GM19467 (cell line): ENCODE measurements around the gene RNF112.
"Not testable (repeated sequence)": the region's sequence is repeated elsewhere in the genome, so short reads cannot be mapped to it uniquely, and the experiment has no call there.

ENCODE experiments used
- ATAC-seq: cut with Tn5 transposase; IDR thresholded peaks from one replicate; pipeline ENCODE4 v1.9.1; 2021; ENCODE audit warnings: mild to moderate bottlenecking, moderate library complexity; ENCODE audit not compliant: unreplicated experiment

The RNF112 gene

GRCh38 chr17:19443148-19443547 lies 32.1 kb downstream of the RNF112 start:
- ATAC-seq, result no peak

GRCh38 chr17:19445105-19445504 lies 34.1 kb downstream of the RNF112 start:
- ATAC-seq, result no peak

GRCh38 chr17:19446577-19446976 lies 35.5 kb downstream of the RNF112 start:
- ATAC-seq, result not testable (repeated sequence)

GRCh38 chr17:19447085-19447583 lies 36.1 kb downstream of the RNF112 start:
- no peak for ATAC-seq

- ATAC-seq, result no peak
Observed at GRCh38 chr17:19448341-19449268, 37.6 kb downstream of the RNF112 start.

- ATAC-seq, result no peak
Observed at GRCh38 chr17:19449656-19450055, 38.6 kb downstream of the RNF112 start.

GRCh38 chr17:19453296-19453695 lies 42.3 kb downstream of the RNF112 start:
- no peak for ATAC-seq

- no peak for ATAC-seq
Observed at GRCh38 chr17:19454074-19454473, 43.0 kb downstream of the RNF112 start.

- no peak for ATAC-seq
Observed at GRCh38 chr17:19456016-19456927, 45.2 kb downstream of the RNF112 start.

GRCh38 chr17:19457046-19457445 lies 46.0 kb downstream of the RNF112 start:
- no peak for ATAC-seq

GRCh38 chr17:19457830-19458271 lies 46.8 kb downstream of the RNF112 start:
- ATAC-seq, result no peak

- ATAC-seq, result not testable (repeated sequence)
Observed at GRCh38 chr17:19458481-19458880, 47.4 kb downstream of the RNF112 start.

- not testable (repeated sequence) for ATAC-seq
Observed at GRCh38 chr17:19459018-19459655, 48.1 kb downstream of the RNF112 start.

- ATAC-seq, result no peak
Observed at GRCh38 chr17:19460700-19461099, 49.7 kb downstream of the RNF112 start.

GRCh38 chr17:19461116-19461515 lies 50.1 kb downstream of the RNF112 start:
- no peak for ATAC-seq

GRCh38 chr17:19461681-19462080 lies 50.6 kb downstream of the RNF112 start:
- ATAC-seq, result no peak

- not testable (repeated sequence) for ATAC-seq
Observed at GRCh38 chr17:19462456-19463035, 51.5 kb downstream of the RNF112 start.

GRCh38 chr17:19464031-19465026 lies 53.3 kb downstream of the RNF112 start:
- ATAC-seq, result no peak
